Jurkat, Clone E6-1 (cell line): Measurements from ENCODE around the gene E2F7. TPM values are rescaled to one million over a fixed set of nuclear protein-coding genes. Genes with fewer than 3 reads are reported as not detected.
"Not testable (repeated sequence)": the region's sequence is repeated elsewhere in the genome, so short reads cannot be mapped to it uniquely, and the experiment has no call there.

Experiments used
- DNase-seq: peaks from one replicate; pipeline ENCODE4 v3.0.0-alpha.2; 2011; ENCODE audit warnings: low read depth, low spot score
- H3K4me3 ChIP-seq: 2 replicates; pipeline ENCODE4 v1.5.1; 2011; ENCODE audit warnings: mild to moderate bottlenecking, low read length, control low read depth, moderate library complexity
- polyA plus RNA-seq: library from polyadenylated mRNA; unstranded; fragments of >200 nt; gene quantifications from one replicate; pipeline ENCODE4 v1.2.1, GENCODE V29; 2012; ENCODE audit warnings: missing spikeins; ENCODE audit not compliant: insufficient read length, insufficient read depth

E2F7 gene
- 15.0 TPM for polyA plus RNA-seq

- H3K4me3 ChIP-seq: peak within 1 kb of the TSS; percentile 85
- peak; percentile 89 for DNase-seq
Measured at GRCh38 chr12:77065361-77066204, at the start of gene E2F7. TSS of gene E2F7 (minus strand) at chr12:77065569. CDS start at chr12:77064635, 934 bp downstream.

- no peak for DNase-seq
- no peak overlapping the region for H3K4me3 ChIP-seq
Measured at GRCh38 chr12:77113971-77114370, 48.6 kb upstream of the E2F7 start.

GRCh38 chr12:77108707-77109106 lies 43.3 kb upstream of the E2F7 start:
- no peak for DNase-seq
- H3K4me3 ChIP-seq: no peak overlapping the region

GRCh38 chr12:77107121-77107520 lies 41.8 kb upstream of the E2F7 start:
- no peak overlapping the region for H3K4me3 ChIP-seq

GRCh38 chr12:77104792-77105191 lies 39.4 kb upstream of the E2F7 start:
- no peak overlapping the region for H3K4me3 ChIP-seq
- no peak for DNase-seq

More at GRCh38 chr12:77107121-77107520, 41.8 kb upstream of the E2F7 start:
- no peak for DNase-seq

- DNase-seq: no peak
- no peak overlapping the region for H3K4me3 ChIP-seq
Measured at GRCh38 chr12:77104286-77104685, 38.9 kb upstream of the E2F7 start.

- DNase-seq: no peak
- no peak overlapping the region for H3K4me3 ChIP-seq
Measured at GRCh38 chr12:77102691-77103090, 37.3 kb upstream of the E2F7 start.

GRCh38 chr12:77102123-77102522 lies 36.8 kb upstream of the E2F7 start:
- no peak for DNase-seq
- no peak overlapping the region for H3K4me3 ChIP-seq

GRCh38 chr12:77099799-77100198 lies 34.4 kb upstream of the E2F7 start:
- no peak overlapping the region for H3K4me3 ChIP-seq
- DNase-seq: no peak

GRCh38 chr12:77097846-77098245 lies 32.5 kb upstream of the E2F7 start:
- no peak for DNase-seq

GRCh38 chr12:77092227-77092626 lies 26.9 kb upstream of the E2F7 start:
- not testable (repeated sequence) for H3K4me3 ChIP-seq, DNase-seq

More at GRCh38 chr12:77097846-77098245, 32.5 kb upstream of the E2F7 start:
- no peak overlapping the region for H3K4me3 ChIP-seq

GRCh38 chr12:77089686-77090220 lies 24.4 kb upstream of the E2F7 start:
- no peak for DNase-seq
- H3K4me3 ChIP-seq: no peak overlapping the region

- H3K4me3 ChIP-seq: no peak overlapping the region
- no peak for DNase-seq
Measured at GRCh38 chr12:77087427-77087826, 22.1 kb upstream of the E2F7 start.

GRCh38 chr12:77082021-77082420 lies 16.7 kb upstream of the E2F7 start:
- no peak overlapping the region for H3K4me3 ChIP-seq
- no peak for DNase-seq

- H3K4me3 ChIP-seq: no peak overlapping the region
- DNase-seq: no peak
Measured at GRCh38 chr12:77079631-77080030, 14.3 kb upstream of the E2F7 start.

- no peak for DNase-seq
- no peak overlapping the region for H3K4me3 ChIP-seq
Measured at GRCh38 chr12:77078231-77078630, 12.9 kb upstream of the E2F7 start.

GRCh38 chr12:77076886-77077285 lies 11.5 kb upstream of the E2F7 start:
- no peak for DNase-seq
- no peak overlapping the region for H3K4me3 ChIP-seq

- DNase-seq, H3K4me3 ChIP-seq: not testable (repeated sequence)
Measured at GRCh38 chr12:77073894-77074293, 8.5 kb upstream of the E2F7 start.

GRCh38 chr12:77072833-77073495 lies 7.6 kb upstream of the E2F7 start:
- H3K4me3 ChIP-seq: no peak overlapping the region
- DNase-seq: no peak

GRCh38 chr12:77070800-77071449 lies 5.6 kb upstream of the E2F7 start:
- H3K4me3 ChIP-seq: peak overlapping the region; percentile 17; the same call in 1 of the 2 replicates
- no peak for DNase-seq
